ENCODE results near the gene GTF3C6. TPM values are rescaled to one million over a fixed set of nuclear protein-coding genes. Genes with fewer than 3 reads are reported as not detected.

GTF3C6 gene
- 93.9 and 94.2 TPM in 2 replicates for total RNA-seq
- long read RNA-seq, transcript GTF3C6-201 (6 exons, 952 nt): major isoform, 30 of 37 reads
- long read RNA-seq, partial matches to known transcripts: 4 of 37 reads
- long read RNA-seq, other reads (novel, unspliced or antisense): 3 of 37 reads

GRCh38 chr6:110958329-110959192 lies at the start of gene GTF3C6:
TSS of gene GTF3C6 (plus strand) at chr6:110958706. CDS start at chr6:110958770, 64 bp downstream.
- peak within 1 kb of the TSS; percentile 97 for H3K4me3 Mint-ChIP-seq (ENCODE audit: low read depth)
- peaks cover 7% of the 10 kb centered on the region for H3K4me1 Mint-ChIP-seq (ENCODE audit: low read depth)
- peaks cover 17% of the 10 kb centered on the region for H3K36me3 Mint-ChIP-seq (ENCODE audit: insufficient read depth)
- H3K27ac Mint-ChIP-seq: peak within 1 kb of the TSS; percentile 100
- TF ChIP-seq CTCF (IDR thresholded peaks at IDR 0.05; ENCODE audit: unreplicated experiment): no peak
- DNase-seq (ENCODE audit: low spot score, unreplicated experiment): peak; percentile 71
- H3K27me3 Mint-ChIP-seq: no peaks in the 10 kb centered on the region
- H3K9me3 Mint-ChIP-seq (ENCODE audit: low read depth): no peaks in the 10 kb centered on the region

GRCh38 chr6:110930781-110931180 lies 27.7 kb upstream of the GTF3C6 start:
- Mint-ChIP-seq H3K4me1 (ENCODE audit: low read depth) (peaks cover 10% of the 10 kb centered on the region), H3K4me3 (ENCODE audit: low read depth) (no peak overlapping the region), H3K27me3 (no peaks in the 10 kb centered on the region), H3K9me3 (ENCODE audit: low read depth) (no peaks in the 10 kb centered on the region), H3K27ac (peak overlapping the region; percentile 22), H3K36me3 (ENCODE audit: insufficient read depth) (peaks cover 1% of the 10 kb centered on the region)
- no peak for TF ChIP-seq CTCF (IDR thresholded peaks at IDR 0.05; ENCODE audit: unreplicated experiment)
- no peak for DNase-seq (ENCODE audit: low spot score, unreplicated experiment)

GRCh38 chr6:110933912-110934311 lies 24.6 kb upstream of the GTF3C6 start:
- DNase-seq (ENCODE audit: low spot score, unreplicated experiment): no peak
- H3K36me3 Mint-ChIP-seq (ENCODE audit: insufficient read depth): no peaks in the 10 kb centered on the region
- TF ChIP-seq CTCF (IDR thresholded peaks at IDR 0.05; ENCODE audit: unreplicated experiment): no peak
- no peaks in the 10 kb centered on the region for H3K27me3 Mint-ChIP-seq
- no peak overlapping the region for H3K4me3 Mint-ChIP-seq (ENCODE audit: low read depth)
- H3K4me1 Mint-ChIP-seq (ENCODE audit: low read depth): peaks cover 5% of the 10 kb centered on the region
- no peaks in the 10 kb centered on the region for H3K9me3 Mint-ChIP-seq (ENCODE audit: low read depth)
- H3K27ac Mint-ChIP-seq: no peak overlapping the region

- Mint-ChIP-seq H3K9me3 (ENCODE audit: low read depth) (no peaks in the 10 kb centered on the region), H3K36me3 (ENCODE audit: insufficient read depth) (no peaks in the 10 kb centered on the region), H3K4me1 (ENCODE audit: low read depth) (peaks cover 5% of the 10 kb centered on the region), H3K27ac (no peak overlapping the region), H3K4me3 (ENCODE audit: low read depth) (no peak overlapping the region), H3K27me3 (no peaks in the 10 kb centered on the region)
- TF ChIP-seq CTCF (IDR thresholded peaks at IDR 0.05; ENCODE audit: unreplicated experiment): no peak
- DNase-seq (ENCODE audit: low spot score, unreplicated experiment): no peak
Measured at GRCh38 chr6:110934381-110934898, 24.1 kb upstream of the GTF3C6 start.

GRCh38 chr6:110935171-110935570 lies 23.3 kb upstream of the GTF3C6 start:
- H3K27me3 Mint-ChIP-seq: no peaks in the 10 kb centered on the region
- no peaks in the 10 kb centered on the region for H3K36me3 Mint-ChIP-seq (ENCODE audit: insufficient read depth)
- no peak for DNase-seq (ENCODE audit: low spot score, unreplicated experiment)
- H3K27ac Mint-ChIP-seq: no peak overlapping the region
- H3K4me1 Mint-ChIP-seq (ENCODE audit: low read depth): peaks cover 5% of the 10 kb centered on the region
- H3K9me3 Mint-ChIP-seq (ENCODE audit: low read depth): no peaks in the 10 kb centered on the region
- H3K4me3 Mint-ChIP-seq (ENCODE audit: low read depth): no peak overlapping the region
- TF ChIP-seq CTCF (IDR thresholded peaks at IDR 0.05; ENCODE audit: unreplicated experiment): no peak

All from progenitor cell of endocrine pancreas (in vitro differentiated cells).